ENCODE measurements around the gene PAPPA2. TPM values are rescaled to one million over a fixed set of nuclear protein-coding genes. Genes with fewer than 3 reads are reported as not detected.

Gene PAPPA2
- total RNA-seq, 3 donors from 2014 or later (not counting 1 experiment from before 2014, with no cell fraction given) = 0.48 TPM; not detected in 2

DNA sequence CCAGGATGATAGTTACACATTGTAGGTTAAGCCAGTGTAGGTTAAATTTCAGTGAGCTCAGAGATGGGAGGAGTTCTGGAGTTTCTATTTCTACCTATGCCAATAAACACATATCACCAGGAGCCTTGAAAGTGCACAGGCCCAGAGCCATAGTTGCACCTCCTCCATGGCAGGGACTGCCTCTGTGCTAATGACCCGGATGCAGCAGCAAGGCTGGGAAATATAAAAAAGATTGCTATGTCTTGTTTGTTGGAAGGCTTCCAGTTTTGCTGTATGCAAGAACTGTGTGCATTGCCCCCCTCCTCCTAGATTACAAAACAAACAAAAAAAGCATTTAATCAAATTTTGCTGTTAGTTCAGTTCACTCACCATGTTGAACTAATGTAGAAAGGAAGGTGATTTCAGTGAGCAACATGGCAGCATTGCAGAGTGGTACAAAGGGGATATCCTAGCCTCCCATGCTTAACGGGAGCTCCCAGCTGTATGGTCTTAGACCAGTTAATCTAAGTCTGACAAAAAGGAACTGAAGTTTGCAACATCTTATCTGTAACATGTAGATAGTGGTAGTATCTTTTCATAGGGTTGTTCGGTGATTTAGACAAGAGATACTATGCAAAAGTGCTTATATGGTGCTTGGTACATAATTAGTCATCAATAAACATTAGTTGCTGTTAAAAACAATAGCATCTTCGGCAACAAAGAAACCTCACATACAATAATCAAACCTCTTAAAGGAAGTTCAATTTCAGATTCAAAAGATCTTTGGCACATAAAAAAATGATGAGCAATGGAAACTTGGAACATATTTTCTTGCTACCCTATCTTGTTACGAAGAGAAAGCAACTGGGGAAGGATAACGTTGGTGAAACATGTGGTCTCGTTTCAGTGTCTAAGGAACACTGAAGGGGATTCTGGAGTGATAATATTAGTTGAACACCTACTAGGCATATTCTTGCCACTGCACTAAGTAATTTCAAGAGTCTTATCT lies 392.1 kb downstream of the PAPPA2 start:
- Histone ChIP-seq H3K9me3 (ENCODE audit: control insufficient read depth, insufficient read depth, low read length) (no peaks in the 10 kb centered on the region), H3K4me1 (ENCODE audit: control insufficient read depth, insufficient read depth, low read length) (no peaks in the 10 kb centered on the region), H3K27me3 (ENCODE audit: control insufficient read depth, insufficient read depth, low read length) (no peaks in the 10 kb centered on the region), H3K27ac (ENCODE audit: low read length) (no peak overlapping the region), H3K4me3 (ENCODE audit: low read length) (no peak overlapping the region), H3K36me3 (ENCODE audit: control insufficient read depth, insufficient read depth, low read length) (no peaks in the 10 kb centered on the region)
- Mint-ChIP-seq H3K9me3 (peaks cover 0 to 4% of the 10 kb centered on the region in 2 donors), H3K36me3 (no peaks in the 10 kb centered on the region), H3K4me1 (no peaks in the 10 kb centered on the region), H3K27ac (no peak overlapping the region), H3K4me3 (no peak overlapping the region), H3K27me3 (ENCODE audit: low read depth in 2 of 2) (no peaks in the 10 kb centered on the region)
- WGBS (ENCODE audit: insufficient coverage) = 91% methylated on average over 7 of the region's 7 CpGs
- DNase-seq = no peak
- TF ChIP-seq, protein P1, sequence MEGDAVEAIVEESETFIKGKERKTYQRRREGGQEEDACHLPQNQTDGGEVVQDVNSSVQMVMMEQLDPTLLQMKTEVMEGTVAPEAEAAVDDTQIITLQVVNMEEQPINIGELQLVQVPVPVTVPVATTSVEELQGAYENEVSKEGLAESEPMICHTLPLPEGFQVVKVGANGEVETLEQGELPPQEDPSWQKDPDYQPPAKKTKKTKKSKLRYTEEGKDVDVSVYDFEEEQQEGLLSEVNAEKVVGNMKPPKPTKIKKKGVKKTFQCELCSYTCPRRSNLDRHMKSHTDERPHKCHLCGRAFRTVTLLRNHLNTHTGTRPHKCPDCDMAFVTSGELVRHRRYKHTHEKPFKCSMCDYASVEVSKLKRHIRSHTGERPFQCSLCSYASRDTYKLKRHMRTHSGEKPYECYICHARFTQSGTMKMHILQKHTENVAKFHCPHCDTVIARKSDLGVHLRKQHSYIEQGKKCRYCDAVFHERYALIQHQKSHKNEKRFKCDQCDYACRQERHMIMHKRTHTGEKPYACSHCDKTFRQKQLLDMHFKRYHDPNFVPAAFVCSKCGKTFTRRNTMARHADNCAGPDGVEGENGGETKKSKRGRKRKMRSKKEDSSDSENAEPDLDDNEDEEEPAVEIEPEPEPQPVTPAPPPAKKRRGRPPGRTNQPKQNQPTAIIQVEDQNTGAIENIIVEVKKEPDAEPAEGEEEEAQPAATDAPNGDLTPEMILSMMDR (IDR thresholded peaks at IDR 0.05) = no peak
- no peak for ATAC-seq
- intact Hi-C loops (cut with micrococcal nuclease) = no loop called here

DNA sequence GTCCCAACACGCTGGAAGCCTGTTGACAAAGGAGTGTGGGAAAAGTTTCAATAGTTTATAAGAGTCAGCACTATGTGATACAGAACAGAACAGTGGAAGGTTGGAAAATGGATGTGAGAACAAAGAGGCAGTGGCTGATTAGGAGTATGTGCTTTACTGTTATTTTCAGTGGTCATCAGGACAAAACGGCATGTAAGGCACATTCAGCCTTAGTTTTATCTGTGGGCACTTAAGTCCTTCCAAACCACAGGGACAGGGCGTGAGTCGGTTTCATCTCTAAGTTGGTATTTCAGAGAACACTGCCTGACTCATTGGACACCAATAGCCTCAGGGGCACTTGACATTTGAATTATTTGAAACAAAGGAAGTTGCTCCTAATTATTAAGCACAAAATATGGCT lies 394.7 kb downstream of the PAPPA2 start:
- H3K27ac ChIP-seq (ENCODE audit: low read length) = no peak overlapping the region
- H3K9me3 ChIP-seq (ENCODE audit: control insufficient read depth, insufficient read depth, low read length) = no peaks in the 10 kb centered on the region
- Mint-ChIP-seq H3K27ac (no peak overlapping the region), H3K27me3 (ENCODE audit: low read depth in 2 of 2) (no peaks in the 10 kb centered on the region), H3K4me1 (no peaks in the 10 kb centered on the region), H3K36me3 (no peaks in the 10 kb centered on the region), H3K4me3 (no peak overlapping the region), H3K9me3 (peaks cover 0 to 5% of the 10 kb centered on the region in 2 donors)
- no peaks in the 10 kb centered on the region for H3K27me3 ChIP-seq (ENCODE audit: control insufficient read depth, insufficient read depth, low read length)
- DNase-seq = no peak
- TF ChIP-seq, protein P1 (IDR thresholded peaks at IDR 0.05) = no peak
- H3K4me3 ChIP-seq (ENCODE audit: low read length) = no peak overlapping the region
- no peaks in the 10 kb centered on the region for H3K36me3 ChIP-seq (ENCODE audit: control insufficient read depth, insufficient read depth, low read length)
- intact Hi-C loops (cut with micrococcal nuclease) = no loop called here
- no peak for ATAC-seq
- WGBS (ENCODE audit: insufficient coverage) = 88% methylated on average over 4 of the region's 4 CpGs
- H3K4me1 ChIP-seq (ENCODE audit: control insufficient read depth, insufficient read depth, low read length) = no peaks in the 10 kb centered on the region

DNA sequence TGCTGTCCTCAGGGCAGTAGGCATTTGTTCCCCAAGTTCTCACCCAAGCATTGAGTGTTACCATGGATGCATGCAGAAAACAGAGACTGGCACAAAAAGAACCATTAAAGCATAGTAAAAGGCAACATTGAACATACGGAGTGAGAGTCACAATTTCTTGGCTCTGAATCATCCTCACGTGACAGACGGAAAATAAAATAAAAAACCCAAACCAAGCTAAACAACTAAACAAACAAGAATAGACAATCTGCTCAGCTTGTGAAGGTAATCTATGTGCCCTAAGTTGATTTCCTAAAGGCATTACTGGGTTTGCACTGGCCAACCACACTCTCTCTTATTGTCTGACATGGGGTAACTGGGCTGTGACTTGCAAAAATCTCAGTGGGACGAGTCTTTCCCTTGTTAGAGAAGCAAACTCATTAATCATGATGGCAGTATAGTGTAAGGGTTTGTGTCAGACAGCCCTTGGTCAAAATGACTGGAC lies 395.5 kb downstream of the PAPPA2 start:
- H3K36me3 ChIP-seq (ENCODE audit: control insufficient read depth, insufficient read depth, low read length) = no peaks in the 10 kb centered on the region
- H3K9me3 ChIP-seq (ENCODE audit: control insufficient read depth, insufficient read depth, low read length) = no peaks in the 10 kb centered on the region
- Mint-ChIP-seq H3K4me3 (no peak overlapping the region), H3K9me3 (peaks cover 0 to 5% of the 10 kb centered on the region in 2 donors), H3K27me3 (ENCODE audit: low read depth in 2 of 2) (no peaks in the 10 kb centered on the region), H3K36me3 (no peaks in the 10 kb centered on the region), H3K4me1 (no peaks in the 10 kb centered on the region), H3K27ac (no peak overlapping the region)
- TF ChIP-seq, protein P1 (IDR thresholded peaks at IDR 0.05) = no peak
- ATAC-seq (no peak), DNase-seq (no peak)
- 69% methylated on average over 4 of the region's 4 CpGs for WGBS (ENCODE audit: insufficient coverage)
- H3K27me3 ChIP-seq (ENCODE audit: control insufficient read depth, insufficient read depth, low read length) = no peaks in the 10 kb centered on the region
- H3K27ac ChIP-seq (ENCODE audit: low read length) = no peak overlapping the region
- H3K4me1 ChIP-seq (ENCODE audit: control insufficient read depth, insufficient read depth, low read length) = no peaks in the 10 kb centered on the region
- H3K4me3 ChIP-seq (ENCODE audit: low read length) = no peak overlapping the region
- intact Hi-C loops (cut with micrococcal nuclease) = no loop called here

Measured in natural killer cell (primary cell).